GM19238 (cell line): ENCODE results near the gene SCAF4.
"Not testable (repeated sequence)": the region's sequence is repeated elsewhere in the genome, so short reads cannot be mapped to it uniquely, and the experiment has no call there.

Source experiments
- DNase-seq: peaks from one replicate; pipeline ENCODE4 v3.0.0; 2011; ENCODE audit warnings: low spot score; ENCODE audit not compliant: insufficient read length

SCAF4 gene

GRCh38 chr21:31650930-31651329 is 81.0 kb downstream of the SCAF4 start:
- no peak for DNase-seq

GRCh38 chr21:31647650-31648049 is 84.3 kb downstream of the SCAF4 start:
- DNase-seq: no peak

GRCh38 chr21:31644643-31645042 is 87.3 kb downstream of the SCAF4 start:
- no peak for DNase-seq

- DNase-seq: no peak
Observed at GRCh38 chr21:31641416-31641922, 90.4 kb downstream of the SCAF4 start.

GRCh38 chr21:31636874-31637273 is 95.0 kb downstream of the SCAF4 start:
- DNase-seq: no peak

GRCh38 chr21:31634993-31635392 is 96.9 kb downstream of the SCAF4 start:
- DNase-seq: no peak

DNA sequence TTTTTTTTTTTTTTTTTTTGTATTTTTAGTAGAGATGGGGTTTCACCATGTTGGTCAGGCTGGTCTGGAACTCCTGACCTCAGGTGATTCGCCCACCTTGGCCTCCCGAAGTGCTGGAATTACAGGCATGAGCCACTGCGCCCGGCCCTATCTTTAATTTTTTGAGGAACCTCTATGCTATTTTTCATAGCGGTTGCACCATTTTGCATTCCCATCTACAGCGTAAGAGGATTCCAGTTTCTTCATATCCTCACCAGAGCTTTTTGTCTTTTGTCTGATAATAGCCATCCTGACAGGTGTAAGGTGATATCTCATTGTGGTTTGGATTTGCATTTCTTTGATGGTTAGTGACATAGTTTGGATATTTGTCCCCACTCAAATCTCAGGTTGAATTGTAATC is 100.0 kb downstream of the SCAF4 start:
- not testable (repeated sequence) for DNase-seq

DNA sequence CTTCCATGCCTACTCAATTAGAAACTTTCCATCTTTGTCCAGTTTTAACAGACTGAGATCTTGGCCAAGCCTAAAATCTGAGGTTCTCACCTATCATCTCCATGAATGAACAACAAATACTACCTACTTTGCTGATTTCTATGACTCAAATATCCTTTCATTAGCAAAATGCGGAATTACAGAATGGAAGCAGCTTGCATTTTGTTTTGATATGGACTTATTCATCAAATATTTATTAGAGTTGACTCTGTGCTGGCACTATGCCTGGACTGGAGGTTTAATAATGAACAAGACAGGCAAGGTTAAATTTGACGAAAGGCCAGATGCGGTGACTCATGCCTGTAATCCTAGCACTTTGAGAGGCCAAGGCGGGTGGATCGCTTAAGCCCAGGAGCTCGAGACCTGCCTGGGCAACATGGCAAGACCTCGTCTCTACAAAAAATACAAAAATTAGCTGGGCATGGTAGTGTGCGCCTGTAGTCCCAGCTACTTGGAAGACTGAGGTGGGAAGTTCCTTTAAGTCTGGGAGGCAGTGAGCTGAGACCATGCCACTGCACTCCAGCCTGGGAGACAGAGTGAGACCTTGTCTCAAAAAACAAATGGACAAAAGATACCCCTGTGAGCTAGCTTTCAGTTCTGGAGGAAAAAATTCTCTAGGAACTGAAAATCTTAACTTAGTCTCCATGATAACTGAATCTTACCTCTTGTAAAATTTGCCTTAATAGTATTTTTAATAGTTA is 101.8 kb downstream of the SCAF4 start:
- DNase-seq: no peak

- DNase-seq: no peak
Observed at GRCh38 chr21:31624961-31625491, 106.9 kb downstream of the SCAF4 start.

GRCh38 chr21:31624181-31624580 is 107.7 kb downstream of the SCAF4 start:
- DNase-seq: no peak

DNA sequence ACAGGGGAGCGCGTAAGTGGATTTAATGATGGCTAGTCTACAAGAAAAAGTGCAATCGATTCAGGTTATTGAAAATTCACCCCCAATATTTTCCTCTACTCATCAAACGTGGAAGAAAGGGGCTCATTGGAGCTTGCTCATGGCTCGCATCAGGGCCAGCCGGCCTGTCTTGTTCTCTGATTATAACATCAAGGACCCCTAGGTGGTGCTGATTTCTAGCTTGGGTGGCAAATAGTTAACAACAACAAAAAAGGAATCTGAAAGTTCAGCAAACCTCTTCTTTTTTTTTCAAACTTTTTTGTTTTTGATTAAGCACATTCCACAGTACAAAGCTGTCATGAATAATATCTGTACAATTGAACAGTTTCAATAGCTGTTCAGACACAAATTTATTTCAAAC is 108.3 kb downstream of the SCAF4 start:
- DNase-seq: no peak

DNA sequence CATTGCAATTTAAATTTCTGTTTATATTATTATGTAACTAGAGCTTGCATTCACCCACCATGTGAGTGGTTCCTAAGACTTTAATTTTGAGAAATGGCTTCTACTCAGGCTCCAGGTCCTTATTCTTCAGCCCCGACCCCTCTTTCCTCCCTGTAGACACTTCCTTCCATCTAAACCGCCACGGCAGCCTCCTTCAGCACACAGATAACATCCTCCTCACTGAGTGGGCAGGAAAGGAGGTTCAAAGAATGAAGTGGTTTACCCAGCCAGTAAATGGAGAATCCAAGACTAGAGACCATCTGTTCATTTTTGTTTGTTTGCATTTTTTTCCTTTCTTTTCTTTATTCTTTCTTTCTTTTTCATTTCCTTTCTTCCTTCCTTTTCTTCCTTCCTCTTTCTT is 109.5 kb downstream of the SCAF4 start:
- no peak for DNase-seq
